Right ventricle myocardium superior (tissue), 1 donor: ENCODE data around the gene ALOX15B. TPM values are rescaled to one million over a fixed set of nuclear protein-coding genes. Genes with fewer than 3 reads are reported as not detected.
"Not testable (repeated sequence)": the region's sequence is repeated elsewhere in the genome, so short reads cannot be mapped to it uniquely, and the experiment has no call there.

Experiments used
- ATAC-seq: fragments of 200-7000 bp; cut with Tn5 transposase; one replicate; pipeline ENCODE4 v1.9.1; 2020; ENCODE audit warnings: mild to moderate bottlenecking; ENCODE audit not compliant: poor library complexity
- DNase-seq: peaks from one replicate; pipeline ENCODE4 v3.0.0-alpha.2; 2020
- intact Hi-C: fragments of 100-400 bp; cut with DNase I; formaldehyde crosslinking; loops from one replicate; pipeline ENCODE4 v1.11.2; 2022
- total RNA-seq: library from RNA; stranded (reverse); fragmentation: NEBNext Ultra II Directional; extraction: Animal tissue kit (Norgen Biotek cat#: 25700); gene quantifications from one replicate; pipeline ENCODE4 v1.2.1, GENCODE V29; 2021
- donor health status: DM: no; HTN: yes; CAD: no; lungs with severe emphysema.

The ALOX15B gene
- total RNA-seq, 1 donor from 2014 or later: not detected

DNA sequence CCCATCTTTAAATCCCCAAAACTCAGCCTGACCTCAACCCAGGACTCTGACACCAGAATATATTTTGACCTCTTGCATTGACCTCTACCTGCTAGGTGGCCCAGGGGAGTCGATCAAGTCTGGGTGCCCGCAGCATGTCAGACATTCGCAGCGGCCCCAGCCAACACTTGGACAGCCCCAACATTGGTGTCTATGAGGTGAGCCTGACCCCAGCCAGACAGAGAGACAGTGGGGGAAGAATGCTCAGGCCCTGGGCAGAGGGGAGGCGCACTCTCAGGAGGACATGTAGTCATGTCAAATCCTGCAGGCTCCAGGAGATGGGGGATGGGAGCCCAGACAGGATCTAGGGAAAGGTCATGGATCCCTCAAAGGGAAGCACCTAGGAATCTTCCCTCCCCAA is 31.0 kb upstream of the ALOX15B start:
- DNase-seq: no peak
- intact Hi-C loops: no loop called here
- no peak for ATAC-seq

DNA sequence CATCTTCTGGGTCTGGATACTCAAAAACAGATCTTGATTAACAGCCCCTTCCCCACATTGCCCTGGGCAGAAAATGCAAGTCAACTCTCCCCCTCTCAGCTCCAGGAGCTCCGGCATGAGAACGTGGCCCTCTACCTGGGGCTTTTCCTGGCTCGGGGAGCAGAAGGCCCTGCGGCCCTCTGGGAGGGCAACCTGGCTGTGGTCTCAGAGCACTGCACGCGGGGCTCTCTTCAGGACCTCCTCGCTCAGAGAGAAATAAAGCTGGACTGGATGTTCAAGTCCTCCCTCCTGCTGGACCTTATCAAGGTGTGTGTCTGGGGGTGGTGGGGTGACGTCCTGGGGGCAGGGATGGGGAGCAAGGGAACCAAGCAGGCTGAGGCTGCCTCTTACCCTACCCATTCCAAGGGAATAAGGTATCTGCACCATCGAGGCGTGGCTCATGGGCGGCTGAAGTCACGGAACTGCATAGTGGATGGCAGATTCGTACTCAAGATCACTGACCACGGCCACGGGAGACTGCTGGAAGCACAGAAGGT is 26.7 kb upstream of the ALOX15B start:
- no peak for ATAC-seq
- DNase-seq: no peak
- intact Hi-C loops: no loop called here

- no peak for ATAC-seq
- intact Hi-C loops: no loop called here
- DNase-seq: no peak
Observed at GRCh38 chr17:8012996-8013640, 25.7 kb upstream of the ALOX15B start.

GRCh38 chr17:8013731-8014557 is 24.9 kb upstream of the ALOX15B start:
- ATAC-seq (no peak), DNase-seq (no peak)
- intact Hi-C loops: no loop called here

DNA sequence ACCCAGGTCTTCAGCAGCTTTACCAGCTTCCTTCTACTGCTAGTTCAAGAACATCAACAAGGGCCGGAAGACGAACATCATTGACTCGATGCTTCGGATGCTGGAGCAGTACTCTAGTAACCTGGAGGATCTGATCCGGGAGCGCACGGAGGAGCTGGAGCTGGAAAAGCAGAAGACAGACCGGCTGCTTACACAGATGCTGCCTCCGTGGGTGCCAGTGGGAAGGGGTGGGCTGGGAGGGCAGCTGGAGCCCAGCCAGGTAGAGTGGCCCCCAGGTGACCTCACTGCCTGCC is 24.4 kb upstream of the ALOX15B start:
- intact Hi-C loops: no loop called here
- ATAC-seq: no peak
- DNase-seq: no peak

- DNase-seq (no peak), ATAC-seq (no peak)
- intact Hi-C loops: no loop called here
Observed at GRCh38 chr17:8015236-8015956, 23.5 kb upstream of the ALOX15B start.

DNA sequence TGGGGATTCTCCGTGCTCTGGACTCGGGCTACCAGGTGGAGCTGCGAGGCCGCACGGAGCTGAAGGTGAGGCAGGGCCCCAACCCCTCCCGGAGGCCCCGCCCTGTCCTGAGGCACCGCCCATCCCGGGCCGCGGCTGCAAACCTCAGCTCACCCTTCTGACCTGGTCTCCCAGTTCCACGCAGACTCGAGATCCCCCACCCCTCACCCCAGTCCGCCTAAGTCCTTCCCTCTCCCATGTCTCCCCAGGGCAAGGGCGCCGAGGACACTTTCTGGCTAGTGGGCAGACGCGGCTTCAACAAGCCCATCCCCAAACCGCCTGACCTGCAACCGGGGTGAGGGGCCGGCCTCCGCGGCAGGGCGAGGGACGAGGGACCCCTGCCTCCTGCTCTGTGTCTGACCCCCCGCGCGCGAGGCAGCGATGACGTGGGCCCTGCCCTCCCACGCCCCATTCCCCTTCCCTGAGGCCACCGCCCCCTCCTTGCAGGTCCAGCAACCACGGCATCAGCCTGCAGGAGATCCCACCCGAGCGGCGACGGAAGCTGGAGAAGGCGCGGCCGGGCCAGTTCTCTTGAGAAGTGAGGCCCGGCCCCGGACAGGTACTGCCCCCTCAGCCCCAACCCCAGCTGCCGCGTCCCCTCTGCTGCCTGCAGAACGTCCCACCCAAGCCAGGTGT is 22.8 kb upstream of the ALOX15B start:
- intact Hi-C loops: no loop called here

DNA sequence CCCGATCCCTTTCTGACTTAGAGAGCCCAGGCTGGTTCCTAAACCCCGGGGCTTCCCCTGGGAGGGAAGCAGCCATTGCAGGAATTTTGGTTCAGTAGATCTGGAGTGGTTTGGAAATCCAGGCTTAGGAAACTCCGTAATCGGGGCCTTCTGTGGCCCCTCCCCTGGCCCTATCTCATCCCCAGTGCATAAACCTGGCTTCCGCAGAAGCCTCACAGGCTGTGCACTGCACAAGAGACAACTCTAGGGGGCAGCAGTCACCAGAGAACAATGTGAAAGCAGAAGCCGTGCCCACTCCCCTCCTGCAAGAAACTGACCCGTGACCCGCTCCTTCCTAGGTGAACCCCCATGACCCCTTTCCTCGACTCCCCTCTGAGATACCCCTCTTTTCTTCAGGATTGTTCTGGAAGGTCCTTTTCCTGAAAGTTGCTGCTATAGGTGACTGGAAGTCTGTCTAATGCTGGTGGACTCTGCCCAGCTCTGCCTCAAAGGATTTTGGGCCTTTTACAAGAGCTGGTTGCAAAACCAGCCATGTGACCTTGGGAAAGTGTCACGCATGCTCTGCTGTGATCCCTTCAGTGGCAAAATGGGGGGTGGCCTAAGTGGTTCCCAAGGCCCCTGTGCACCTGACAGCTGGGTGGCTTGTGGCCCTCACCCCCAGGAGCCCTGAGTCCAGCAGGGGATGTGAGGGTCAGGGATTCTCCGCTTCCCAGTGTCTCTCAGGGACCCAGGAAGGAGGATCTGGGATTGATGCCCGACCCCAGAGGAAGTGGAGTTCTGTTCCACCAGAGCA is 22.0 kb upstream of the ALOX15B start:
- intact Hi-C loops: no loop called here
- DNase-seq (peak; percentile 64), ATAC-seq (peak; percentile 74)

More for the DNA sequence above, 22.8 kb upstream of the ALOX15B start:
- ATAC-seq (peak; percentile 56), DNase-seq (no peak)

- DNase-seq: no peak
- ATAC-seq: no peak
- intact Hi-C loops: no loop called here
Observed at GRCh38 chr17:8018436-8018835, 20.4 kb upstream of the ALOX15B start.

DNA sequence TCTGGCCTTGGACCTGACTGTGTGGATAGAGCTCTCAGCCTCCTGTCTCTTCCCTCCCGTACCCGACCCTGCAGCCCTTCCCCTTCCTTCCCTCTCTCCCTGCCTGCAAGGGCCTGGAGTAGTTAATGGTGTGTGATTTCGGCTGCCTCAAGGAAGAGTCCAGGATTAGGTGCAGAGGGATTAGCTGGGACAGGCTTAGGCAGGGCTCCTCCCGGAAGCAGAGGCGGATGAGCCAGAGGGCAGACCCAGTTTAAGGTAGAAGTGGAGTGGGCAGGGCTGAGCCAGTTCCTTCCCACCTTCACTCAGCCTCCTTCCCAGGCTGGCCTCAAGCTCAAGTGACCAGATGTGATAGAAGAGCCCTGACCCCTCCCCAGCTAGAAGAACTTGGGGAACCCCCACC is 19.7 kb upstream of the ALOX15B start:
- ATAC-seq: no peak
- intact Hi-C loops: no loop called here
- DNase-seq: no peak

DNA sequence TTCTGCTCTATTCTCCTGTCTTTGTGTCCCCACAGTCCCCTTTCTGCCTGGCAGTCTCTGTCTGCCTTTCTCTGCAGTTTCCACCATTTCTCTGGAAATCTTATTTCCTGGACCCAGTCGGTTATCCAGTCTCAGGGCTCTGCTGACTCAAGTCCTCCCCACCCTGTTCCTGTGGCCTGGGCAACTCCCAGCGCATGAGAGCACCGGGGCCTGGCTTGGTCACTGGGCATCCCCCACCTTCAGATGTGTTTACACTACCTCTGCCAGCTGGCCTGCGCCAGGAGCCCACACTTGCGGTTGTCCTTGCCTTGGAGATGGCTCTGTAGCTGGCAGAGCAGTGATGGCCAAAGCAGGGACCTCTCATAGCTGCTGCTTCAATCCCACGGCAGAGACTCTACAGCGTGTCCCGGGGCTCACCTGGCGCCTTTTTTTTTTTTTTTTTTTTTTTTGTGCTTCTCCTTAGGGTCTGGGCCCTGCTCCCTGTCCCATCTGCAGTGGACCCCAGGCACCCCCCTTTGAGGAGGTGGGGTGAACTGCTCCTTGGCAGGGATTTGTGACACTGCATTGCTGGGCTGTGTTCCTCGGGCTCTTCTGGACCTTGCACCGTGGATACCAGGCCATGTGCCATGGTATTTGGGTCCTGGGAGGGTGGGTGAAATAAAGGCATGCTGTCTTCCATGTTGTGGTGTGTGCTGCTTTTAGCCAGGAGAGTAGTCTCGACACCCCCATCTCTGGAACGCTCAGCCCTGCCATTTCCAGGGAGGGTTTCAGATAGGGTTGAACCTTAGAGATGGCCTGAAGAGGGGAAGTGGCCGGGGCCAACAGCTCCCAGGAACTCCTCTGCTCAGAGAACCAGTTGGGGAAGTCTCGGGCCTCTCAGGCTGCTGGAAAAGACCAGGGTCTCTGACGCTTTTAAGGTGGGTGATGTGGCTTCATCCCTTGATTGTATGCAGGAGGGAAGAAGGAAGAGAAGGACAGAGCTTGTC is 18.9 kb upstream of the ALOX15B start:
- no peak for ATAC-seq
- no peak for DNase-seq
- intact Hi-C loops: no loop called here

GRCh38 chr17:8020776-8021564 is 17.9 kb upstream of the ALOX15B start:
- intact Hi-C loops: no loop called here
- DNase-seq (no peak), ATAC-seq (no peak)

DNA sequence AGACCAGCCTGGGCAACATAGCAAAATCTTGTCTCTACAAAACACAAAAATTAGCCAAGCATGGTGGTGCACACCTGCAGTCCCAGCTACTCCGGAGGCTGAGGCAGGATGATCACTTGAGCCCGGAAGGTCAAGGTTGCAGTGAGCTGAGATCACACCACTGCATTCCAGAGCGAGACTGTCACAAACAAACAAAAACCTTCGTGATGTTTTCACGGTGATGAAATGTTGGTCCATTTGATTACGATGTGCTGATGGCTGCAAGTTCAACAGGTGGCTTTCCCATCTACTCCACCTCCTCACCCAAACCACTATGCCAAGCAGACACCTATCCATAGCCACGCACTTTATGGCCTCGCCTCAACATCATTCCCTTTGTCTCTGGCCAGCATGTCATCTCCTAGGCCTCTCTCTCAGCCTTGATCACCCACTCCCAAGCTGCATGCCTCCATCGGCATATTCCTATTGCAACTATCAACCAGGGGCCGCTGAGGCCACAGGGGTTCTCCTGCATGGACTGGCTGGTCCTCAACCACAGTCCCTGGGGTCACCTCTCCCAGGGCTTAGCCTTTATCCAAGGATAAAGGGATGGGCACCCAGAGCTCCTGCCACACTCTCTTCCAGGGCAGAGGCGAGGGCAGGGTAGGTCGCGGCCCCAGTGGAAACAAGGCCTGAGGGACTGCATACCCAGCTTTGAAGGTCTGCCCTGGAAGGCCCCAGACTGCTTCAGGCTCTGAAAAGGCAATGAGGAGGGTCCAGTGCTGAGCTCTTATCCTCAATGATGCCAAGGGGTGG is 17.1 kb upstream of the ALOX15B start:
- intact Hi-C loops: no loop called here
- ATAC-seq: no peak
- no peak for DNase-seq

GRCh38 chr17:8022360-8023003 is 16.4 kb upstream of the ALOX15B start:
- ATAC-seq (no peak), DNase-seq (no peak)
- intact Hi-C loops: no loop called here

DNA sequence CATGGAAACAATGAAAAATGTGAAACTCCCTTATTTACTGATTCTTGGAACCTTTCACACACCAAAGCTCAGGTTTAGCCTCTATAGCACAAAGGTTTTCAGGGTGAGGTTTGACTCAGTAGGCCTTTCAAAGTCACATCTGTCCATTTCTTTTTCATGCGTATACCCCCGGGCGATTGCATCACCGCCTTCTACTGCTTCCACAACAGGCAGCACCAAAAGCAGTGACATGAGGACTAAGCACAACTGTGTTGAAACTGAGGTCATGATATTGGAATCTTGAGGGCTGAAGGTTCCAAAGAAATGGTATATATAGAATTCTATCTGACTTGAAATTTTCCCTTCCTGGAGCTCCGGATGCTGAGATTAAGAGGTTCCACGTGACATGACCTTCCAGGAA is 14.7 kb upstream of the ALOX15B start:
- ATAC-seq, intact Hi-C loops, DNase-seq: not testable (repeated sequence)
